Suppressor macrophage treated with lipopolysaccharide for 4 hours (primary cell): ENCODE results near the gene PLCXD1.

Source experiments
- DNase-seq: peaks from one replicate; pipeline ENCODE4 v3.0.0-alpha.2; 2020

The PLCXD1 gene

DNA sequence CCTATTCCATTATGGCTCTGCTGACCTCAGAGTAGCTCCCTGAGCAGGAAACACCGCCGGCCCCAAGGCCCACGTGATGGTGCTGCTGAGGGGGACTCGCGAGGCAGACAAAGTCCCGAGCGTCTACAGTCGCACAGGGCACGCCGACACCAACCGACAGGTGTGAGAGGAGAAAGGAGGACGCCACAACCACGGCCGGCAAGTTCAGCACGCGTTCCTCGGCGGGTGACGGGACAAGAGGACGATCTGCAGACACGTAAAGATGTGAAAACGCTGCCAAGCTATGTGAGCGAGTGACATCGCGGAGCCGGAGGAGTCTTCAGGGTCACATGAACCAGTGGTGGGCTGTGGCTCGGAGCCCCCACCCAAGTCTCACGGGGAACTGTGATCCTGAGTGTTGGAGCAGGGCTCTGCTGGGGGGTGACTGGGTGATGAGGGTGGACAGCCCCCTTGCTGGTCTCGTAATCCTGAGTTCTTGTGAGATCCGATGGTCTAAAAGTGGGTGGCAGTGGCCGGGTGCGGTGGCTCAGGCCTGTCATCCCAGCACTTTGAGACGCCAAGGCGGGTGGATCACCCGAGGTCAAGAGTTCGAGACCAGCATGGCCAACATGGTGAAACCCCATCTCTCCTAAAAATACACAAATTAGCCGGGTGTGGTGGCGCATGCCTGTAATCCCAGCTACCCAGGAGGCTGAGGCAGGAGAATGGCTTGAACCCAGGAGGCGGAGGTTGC, 71.6 kb downstream of the PLCXD1 start:
- no peak for DNase-seq
